ENCODE results near the gene REEP2.
A peak's percentile ranks its signal among the peaks of the same experiment; 100 is the strongest.
"Not testable (repeated sequence)": the region's sequence is repeated elsewhere in the genome, so short reads cannot be mapped to it uniquely, and the experiment has no call there.

REEP2 gene

DNA sequence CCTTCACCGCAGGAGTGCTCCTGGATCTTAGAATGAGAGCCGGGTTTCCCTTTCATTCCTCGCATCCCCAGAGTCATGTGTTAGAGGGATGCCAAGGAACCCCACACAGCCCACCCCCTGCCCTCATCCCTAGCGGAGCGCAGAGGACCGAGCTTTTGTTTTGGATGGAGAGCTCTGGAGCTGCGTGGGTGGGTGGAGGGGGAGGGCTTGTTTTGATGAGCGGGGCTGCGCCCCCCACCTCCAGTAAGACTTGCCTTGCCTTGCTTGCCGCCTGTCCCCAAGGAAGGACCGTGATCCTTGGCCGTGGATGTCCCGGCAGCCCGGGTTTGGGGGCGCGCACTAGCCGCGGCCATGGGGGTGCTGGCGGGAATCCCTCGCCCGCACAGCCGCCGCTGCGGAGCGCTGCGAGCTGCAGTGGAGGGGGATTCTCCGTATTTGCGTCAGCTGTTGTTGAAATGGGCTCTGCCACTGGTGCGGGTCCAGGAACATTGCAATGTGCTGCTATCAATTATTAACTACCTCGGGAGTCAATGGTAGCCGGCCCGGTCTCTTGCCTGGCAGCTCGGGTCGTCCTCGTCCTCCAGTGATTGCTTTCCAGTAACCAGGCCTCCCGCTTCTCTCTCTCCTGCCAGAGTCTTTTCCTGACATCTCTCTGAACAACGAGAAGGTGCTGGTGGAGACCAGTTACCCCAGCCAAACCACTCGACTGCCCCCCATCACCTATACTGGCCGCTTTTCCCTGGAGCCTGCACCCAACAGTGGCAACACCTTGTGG, 27.5 kb downstream of the REEP2 start:
- peak in 3 of 6 experiments; percentile 25 to 35 (median 26) for DNase-seq

DNA sequence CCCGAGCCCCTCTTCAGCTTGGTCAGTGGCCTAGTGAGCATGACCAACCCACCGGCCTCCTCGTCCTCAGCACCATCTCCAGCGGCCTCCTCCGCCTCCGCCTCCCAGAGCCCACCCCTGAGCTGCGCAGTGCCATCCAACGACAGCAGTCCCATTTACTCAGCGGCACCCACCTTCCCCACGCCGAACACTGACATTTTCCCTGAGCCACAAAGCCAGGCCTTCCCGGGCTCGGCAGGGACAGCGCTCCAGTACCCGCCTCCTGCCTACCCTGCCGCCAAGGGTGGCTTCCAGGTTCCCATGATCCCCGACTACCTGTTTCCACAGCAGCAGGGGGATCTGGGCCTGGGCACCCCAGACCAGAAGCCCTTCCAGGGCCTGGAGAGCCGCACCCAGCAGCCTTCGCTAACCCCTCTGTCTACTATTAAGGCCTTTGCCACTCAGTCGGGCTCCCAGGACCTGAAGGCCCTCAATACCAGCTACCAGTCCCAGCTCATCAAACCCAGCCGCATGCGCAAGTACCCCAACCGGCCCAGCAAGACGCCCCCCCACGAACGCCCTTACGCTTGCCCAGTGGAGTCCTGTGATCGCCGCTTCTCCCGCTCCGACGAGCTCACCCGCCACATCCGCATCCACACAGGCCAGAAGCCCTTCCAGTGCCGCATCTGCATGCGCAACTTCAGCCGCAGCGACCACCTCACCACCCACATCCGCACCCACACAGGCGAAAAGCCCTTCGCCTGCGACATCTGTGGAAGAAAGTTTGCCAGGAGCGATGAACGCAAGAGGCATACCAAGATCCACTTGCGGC, 28.2 kb downstream of the REEP2 start:
- DNase-seq, result peak in 1 of 6 experiments; percentile 19

DNA sequence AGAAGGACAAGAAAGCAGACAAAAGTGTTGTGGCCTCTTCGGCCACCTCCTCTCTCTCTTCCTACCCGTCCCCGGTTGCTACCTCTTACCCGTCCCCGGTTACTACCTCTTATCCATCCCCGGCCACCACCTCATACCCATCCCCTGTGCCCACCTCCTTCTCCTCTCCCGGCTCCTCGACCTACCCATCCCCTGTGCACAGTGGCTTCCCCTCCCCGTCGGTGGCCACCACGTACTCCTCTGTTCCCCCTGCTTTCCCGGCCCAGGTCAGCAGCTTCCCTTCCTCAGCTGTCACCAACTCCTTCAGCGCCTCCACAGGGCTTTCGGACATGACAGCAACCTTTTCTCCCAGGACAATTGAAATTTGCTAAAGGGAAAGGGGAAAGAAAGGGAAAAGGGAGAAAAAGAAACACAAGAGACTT, 28.9 kb downstream of the REEP2 start:
- peak in 1 of 6 experiments; percentile 19 for DNase-seq

DNA sequence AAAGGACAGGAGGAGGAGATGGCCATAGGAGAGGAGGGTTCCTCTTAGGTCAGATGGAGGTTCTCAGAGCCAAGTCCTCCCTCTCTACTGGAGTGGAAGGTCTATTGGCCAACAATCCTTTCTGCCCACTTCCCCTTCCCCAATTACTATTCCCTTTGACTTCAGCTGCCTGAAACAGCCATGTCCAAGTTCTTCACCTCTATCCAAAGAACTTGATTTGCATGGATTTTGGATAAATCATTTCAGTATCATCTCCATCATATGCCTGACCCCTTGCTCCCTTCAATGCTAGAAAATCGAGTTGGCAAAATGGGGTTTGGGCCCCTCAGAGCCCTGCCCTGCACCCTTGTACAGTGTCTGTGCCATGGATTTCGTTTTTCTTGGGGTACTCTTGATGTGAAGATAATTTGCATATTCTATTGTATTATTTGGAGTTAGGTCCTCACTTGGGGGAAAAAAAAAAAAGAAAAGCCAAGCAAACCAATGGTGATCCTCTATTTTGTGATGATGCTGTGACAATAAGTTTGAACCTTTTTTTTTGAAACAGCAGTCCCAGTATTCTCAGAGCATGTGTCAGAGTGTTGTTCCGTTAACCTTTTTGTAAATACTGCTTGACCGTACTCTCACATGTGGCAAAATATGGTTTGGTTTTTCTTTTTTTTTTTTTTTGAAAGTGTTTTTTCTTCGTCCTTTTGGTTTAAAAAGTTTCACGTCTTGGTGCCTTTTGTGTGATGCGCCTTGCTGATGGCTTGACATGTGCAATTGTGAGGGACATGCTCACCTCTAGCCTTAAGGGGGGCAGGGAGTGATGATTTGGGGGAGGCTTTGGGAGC, 29.5 kb downstream of the REEP2 start:
- DNase-seq, result peak in 1 of 6 experiments; percentile 8

DNA sequence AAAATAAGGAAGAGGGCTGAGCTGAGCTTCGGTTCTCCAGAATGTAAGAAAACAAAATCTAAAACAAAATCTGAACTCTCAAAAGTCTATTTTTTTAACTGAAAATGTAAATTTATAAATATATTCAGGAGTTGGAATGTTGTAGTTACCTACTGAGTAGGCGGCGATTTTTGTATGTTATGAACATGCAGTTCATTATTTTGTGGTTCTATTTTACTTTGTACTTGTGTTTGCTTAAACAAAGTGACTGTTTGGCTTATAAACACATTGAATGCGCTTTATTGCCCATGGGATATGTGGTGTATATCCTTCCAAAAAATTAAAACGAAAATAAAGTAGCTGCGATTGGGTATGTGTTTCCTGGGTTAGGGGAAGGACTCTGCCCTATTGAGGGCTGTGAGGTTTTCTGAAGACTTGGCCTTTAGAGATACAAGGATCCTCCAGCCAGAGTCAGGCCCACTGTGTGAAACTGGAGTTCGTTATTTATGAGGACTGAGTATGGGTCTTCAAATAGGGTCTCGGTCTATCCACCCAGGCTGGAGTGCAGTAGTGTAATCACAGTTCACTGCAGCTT, 30.2 kb downstream of the REEP2 start:
- DNase-seq, result no peak

DNA sequence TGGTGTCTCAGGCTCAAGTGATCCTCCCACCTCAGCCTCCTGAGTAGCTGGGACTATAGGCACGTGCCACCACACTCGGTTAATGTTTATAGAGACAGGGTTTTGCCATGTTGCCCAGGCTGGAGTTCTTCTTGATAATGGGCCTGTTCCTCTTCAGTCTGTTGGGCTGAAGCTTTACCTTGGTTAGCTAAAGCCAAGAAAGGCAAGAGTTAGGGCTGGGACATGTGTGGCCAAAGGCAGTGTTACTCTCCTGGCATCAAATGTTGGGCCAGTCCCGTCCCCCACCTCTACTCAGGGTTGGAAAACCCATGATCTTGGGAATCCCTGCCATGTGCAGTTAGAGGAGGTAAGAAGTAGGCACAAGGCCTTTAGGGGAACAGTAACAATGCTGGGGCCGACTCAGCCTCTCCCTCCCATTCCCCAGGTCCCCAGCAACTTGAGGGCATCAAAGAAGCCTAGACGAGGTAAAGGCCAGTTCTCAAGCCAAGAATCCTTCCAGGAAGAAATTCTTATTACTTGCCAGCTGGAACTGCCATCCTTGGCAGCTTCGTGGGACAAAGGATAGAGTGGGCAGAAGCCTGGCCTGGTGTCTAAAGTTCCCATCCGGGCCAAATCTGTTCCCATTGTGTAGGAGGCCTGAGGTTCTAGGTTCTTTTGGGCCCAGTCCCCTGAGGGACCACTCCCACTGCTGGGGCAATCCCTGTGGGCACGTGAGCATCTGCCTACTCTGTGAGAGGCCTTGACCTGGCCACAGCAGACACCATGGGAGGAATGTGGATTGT, 30.9 kb downstream of the REEP2 start:
- DNase-seq, result peak in 1 of 6 experiments; percentile 26

DNA sequence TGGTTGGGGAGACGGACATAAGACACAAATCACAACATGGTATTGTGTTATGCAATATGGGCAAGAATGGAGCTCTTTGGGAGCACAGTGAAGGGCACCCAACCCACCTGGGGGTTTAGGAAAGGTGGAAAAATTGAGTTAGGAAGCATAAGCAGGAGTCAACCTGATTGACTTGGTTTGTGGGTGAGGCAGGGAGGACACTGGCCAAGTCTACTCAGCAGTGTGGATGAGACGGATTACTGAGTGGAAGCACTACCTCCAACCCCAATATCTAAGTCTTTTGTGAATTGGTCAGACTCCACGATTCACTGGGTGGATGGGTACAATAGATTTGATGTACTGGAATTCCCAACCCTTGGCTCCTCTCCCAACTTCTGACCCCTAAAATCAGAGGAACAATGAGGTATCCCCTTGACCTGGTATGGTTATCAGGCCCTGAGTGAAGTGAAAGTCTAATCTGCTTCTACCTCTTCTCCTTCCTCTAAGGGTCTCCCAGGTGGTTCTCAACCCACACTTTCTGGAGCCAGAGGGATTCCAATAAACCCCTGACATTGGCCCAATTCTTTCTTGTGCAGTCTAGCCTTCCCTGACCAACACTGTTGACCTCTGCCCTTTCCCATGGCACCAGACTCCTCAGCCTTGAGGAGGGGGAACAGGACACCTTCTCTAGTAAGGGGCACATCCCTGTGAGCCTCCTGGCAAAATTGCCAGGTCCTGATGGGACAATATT, 31.6 kb downstream of the REEP2 start:
- DNase-seq, result no peak

DNA sequence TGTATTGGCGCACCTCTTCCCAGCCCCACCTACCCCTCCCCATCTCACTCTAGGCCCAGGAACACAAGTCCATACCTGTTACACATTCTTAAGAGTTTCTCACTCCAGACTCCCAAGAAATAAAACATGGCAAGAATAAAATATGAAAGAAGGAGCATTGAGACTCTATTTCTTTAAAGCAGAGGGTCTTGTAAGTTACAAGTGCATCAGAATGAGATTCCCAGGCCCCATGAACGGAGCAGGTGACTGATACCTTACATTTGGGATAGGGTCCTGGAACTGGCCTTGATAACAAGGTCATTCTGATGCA, 32.1 kb downstream of the REEP2 start:
- no peak for DNase-seq

DNA sequence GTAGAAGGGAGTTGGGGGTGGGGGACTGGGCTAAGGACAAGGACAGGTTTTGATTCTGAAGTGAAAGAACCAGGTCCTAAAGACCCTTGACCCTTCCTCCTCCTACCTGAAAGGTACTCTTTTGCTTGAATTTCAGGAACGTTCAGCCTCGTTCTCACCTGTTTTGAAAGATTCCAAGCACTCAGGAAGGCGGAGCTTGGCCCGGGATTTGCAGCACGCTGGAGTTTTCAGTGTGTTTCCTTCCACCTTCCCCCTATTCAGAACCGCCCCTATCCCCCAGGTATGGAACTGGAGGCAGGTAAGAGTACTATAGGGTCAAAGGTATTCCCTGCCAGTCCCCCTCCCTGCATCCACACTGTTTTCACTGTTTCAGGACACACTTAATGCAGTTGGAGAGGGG, 33.5 kb downstream of the REEP2 start:
- no peak for DNase-seq

DNA sequence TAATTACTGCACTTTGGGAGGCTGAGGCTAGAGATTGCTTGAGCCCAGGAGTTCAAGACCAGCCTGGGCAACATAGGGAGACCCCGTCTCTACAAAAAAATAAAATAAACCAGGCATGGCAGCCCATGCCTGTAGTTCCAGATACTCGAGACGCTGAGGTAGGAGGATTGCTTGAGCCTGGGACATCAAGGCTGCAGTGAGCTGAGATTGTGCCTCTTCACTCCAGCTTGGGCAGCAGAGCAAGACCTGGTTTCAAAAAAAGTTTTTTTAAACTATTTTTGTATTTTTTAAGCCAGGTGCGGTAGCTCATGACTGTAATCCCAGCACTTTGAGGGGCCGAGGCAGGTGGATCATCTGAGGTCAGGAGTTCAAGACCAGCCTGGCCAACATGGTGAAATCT, 34.3 kb downstream of the REEP2 start:
- not testable (repeated sequence) for DNase-seq

DNA sequence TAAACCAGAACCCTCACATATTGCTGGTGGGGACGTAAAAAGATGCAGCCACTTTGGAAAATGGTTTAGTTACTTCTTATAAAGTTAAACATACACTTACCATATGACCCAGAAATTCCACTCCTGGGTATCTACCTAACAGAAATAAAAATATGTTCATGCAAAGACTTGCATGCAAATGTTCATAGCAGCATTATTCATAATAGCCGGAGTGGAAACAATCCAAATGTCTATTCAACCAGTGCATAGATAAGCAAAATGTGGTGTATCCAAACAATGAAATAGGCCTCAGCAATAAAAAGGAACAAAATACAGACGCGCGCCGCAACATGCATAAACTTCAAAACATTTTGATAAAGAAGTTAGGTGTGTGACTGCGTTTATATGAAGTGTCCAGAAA, 38.1 kb downstream of the REEP2 start:
- DNase-seq, result no peak

DNA sequence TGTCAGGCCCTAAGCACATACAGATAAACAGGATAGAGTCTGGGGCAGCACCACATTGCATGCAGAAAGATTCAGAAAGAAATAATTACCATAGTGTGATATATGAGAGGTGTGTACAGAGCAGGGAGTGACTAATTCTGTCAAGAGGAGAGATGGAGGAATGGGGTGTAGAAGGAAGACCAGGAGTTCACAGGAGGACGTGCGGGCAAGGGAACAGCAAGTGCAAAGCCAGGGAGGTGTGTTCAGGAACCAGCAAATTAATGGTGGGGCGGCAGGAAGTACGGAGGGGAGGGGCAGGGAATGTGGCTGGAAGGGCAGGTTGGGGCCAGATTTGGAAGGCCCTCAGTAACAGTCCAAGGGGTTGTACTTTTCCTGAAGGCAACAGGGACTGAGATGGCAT, 43.8 kb downstream of the REEP2 start:
- DNase-seq, result no peak

DNA sequence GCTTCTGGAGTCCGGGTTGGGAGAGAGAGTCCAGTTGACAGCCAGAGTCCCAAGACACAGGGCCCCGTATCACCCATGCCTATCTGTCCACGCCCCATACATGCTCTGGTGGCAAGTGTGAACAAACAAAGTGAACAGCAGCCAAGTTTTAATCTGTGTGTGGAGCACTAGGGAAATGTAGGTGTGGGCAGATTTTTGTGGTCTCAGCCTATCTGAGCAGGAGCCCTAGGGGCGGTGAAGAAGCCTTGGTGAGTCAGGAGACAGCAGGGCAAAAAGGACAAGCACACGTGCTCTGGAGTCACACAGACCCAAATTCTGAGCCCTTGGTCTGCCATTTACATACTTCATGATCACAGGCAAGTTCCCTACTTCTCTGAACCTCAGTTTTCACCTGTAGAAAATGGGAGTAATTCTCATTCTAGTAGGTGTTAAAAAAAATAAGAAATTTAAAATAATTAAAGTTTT, 49.7 kb downstream of the REEP2 start:
- DNase-seq, result no peak

DNA sequence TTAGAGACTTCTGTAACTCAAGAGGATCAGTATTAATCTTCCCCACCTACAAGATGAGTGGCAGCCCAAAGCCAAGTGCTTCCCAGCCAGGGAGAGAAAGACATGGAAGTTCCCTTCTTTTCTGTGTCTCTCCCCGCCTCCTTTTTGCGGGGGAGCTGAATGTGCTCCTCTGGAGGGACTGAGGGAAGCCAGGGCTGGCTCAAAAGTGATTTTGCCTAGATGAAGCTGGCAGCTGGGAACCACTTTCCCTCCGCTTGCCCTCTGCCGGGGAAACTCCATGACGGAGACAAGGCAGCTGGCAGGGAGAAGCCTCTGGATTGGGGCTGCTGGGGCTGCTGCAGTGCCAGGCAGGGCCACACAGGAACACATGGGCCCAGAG, 50.8 kb downstream of the REEP2 start:
- no peak for DNase-seq

DNA sequence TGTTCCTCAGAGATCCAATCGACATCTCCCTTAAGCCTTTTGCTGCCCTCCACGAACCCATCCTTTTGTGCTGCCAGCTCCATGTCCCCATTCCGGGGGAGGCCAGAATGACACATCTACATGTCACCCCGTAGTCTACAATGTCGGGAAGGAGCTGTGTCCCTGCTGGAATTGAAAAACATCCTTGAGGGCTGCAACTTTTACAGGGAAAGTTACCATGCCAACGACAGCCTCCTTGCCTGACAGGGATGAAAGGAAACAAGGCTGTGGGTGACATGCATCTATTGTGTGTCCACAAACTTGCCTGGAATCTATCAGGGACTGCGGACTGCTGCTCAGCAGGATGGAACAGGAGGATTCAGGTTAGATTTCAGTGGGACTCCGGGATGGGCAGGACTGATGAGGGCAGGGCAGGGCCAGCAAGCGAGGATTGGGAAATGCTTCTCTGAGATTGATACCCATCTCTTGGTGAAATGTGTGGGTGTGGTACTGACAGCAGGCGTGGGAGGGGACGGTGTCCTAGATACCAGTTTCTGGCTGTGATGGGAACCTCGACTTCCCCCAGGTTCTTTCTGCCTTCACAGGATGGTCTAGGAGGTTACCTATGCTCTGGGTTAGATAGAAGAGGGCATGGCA, 51.9 kb downstream of the REEP2 start:
- DNase-seq, result no peak

DNA sequence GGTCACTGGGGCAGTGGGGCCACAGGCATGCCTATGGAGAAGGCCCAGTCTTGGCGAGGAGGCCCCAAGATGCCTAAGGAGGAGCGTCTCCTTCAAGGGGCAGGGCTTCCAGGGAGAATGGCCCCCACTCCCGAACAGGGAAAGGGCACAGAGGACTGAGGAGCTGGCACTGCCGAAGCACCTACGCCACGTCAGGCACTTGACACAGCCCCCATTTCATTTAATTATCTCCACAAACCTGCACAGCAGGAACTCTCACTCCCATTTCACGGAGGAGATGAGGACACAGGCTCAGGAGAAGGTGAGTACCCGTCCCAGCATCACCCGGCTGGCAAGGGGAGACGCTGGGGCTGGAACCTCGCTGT, 52.4 kb downstream of the REEP2 start:
- DNase-seq, result no peak

DNA sequence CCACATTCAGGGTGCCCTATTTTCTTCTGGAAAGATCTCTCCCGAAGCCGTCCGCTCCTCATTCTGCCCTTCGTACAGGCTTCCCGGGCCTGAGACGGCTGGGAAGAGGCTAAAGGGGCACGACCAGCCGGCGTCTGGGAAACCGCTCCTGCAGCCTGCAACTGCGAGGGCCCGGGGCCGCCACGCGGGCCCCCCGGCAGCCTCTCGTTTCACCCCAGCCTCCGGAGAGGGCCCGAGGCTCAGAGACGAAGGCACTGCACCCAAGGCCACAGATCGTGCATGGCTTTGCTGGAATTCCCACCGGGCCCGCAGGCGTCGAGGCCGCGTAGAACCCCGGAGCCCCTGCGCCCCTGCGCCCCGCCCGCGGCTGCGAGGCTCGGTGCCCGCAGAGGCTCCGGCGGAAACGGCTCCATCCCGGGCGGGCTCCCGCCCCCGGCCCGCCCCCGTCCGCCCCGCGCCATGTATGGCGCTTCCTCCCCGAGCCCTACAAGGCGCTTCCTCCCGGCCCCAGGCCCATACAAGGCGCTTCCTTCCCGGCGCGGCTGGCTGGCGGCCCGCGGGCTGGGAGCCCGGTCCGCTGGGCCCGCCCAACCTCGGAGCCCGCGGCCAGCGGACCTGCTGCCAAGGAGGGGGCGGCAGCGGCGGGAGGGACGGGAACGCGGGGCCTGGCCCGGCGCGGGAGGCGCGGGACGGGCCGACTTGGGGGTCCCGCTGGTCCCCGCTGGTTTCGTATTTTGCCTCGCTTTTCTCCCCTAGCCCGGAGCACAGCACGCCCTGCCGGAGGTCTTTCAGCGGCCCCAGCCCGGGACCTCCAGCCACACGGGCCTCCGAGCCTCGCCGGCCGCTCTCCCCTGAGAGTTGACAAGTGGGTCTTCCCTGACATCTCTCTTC, 53.1 kb downstream of the REEP2 start:
- DNase-seq, result peak; percentile 69 to 86 (median 82)

DNA sequence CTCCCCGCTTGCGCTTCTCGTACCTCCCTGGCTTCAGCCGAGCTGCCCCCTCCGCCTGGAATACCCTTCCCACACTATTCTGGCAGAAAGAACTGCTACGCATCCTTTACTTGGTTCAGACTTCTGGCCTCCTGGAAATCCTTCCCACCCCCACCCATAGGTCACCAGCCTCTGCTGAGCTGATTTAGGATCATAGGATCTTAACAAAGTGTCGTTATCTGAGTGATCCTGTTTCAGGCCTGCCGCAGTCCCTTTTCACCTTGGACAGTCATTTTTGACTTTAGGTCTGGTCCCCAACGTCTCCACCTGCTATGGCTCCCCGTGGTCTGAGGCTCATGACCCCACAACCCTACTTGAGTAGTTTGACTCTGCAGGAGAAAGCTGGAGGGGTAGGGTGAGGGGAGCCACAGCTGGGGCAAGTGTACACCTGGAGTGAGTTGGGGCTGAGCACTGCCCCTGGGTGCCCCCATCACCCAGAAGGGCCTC, 53.7 kb downstream of the REEP2 start:
- no peak for DNase-seq

DNA sequence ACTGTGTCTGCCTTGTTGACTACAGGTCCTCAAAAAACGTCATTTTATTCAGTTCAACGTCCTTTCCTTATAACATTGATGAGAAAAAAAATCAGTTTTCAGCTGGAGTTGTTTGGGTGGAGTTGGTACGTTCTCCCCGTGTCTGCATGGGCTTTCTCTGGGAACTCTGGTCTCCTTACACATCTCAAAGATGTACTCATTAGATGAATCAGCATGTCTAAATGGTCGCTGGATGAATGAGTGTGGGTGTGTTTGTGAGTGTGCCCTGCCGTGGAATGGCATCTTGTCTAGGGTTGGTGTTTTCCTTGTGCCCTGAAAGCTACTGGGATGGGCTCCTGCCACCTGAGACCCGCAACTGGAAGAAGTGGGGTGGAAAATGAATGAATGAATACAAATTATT, 56.5 kb downstream of the REEP2 start:
- no peak for DNase-seq
